Measurements from ENCODE around the gene FDXACB1.

The FDXACB1 gene

DNA sequence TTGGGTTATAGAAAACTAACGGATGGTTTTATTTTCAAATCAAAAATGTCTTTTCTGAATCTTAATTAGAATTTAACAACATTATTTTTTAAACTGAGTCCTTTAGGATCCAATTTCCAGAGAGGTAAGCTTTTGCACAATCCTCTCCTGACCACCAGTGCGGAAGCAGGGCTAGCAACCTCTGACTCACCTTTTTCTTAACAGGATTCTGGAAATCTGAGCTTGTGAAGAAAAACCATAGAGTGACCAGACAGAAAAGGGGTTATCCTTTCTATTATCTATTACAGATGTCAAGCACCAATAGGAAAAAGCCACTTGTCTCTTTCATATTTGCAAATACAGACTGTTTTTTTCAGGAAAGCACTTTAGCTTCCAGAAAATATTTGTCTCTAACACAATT lies 32.9 kb downstream of the FDXACB1 start:
- no peak for DNase-seq (ENCODE audit: low read depth in 2 of 2)

- no peak for DNase-seq (ENCODE audit: low read depth in 2 of 2)
Observed at GRCh38 chr11:111845276-111846028, 33.5 kb downstream of the FDXACB1 start.

- DNase-seq (ENCODE audit: low read depth in 2 of 2), result no peak
Observed at GRCh38 chr11:111843661-111844060, 35.3 kb downstream of the FDXACB1 start.

DNA sequence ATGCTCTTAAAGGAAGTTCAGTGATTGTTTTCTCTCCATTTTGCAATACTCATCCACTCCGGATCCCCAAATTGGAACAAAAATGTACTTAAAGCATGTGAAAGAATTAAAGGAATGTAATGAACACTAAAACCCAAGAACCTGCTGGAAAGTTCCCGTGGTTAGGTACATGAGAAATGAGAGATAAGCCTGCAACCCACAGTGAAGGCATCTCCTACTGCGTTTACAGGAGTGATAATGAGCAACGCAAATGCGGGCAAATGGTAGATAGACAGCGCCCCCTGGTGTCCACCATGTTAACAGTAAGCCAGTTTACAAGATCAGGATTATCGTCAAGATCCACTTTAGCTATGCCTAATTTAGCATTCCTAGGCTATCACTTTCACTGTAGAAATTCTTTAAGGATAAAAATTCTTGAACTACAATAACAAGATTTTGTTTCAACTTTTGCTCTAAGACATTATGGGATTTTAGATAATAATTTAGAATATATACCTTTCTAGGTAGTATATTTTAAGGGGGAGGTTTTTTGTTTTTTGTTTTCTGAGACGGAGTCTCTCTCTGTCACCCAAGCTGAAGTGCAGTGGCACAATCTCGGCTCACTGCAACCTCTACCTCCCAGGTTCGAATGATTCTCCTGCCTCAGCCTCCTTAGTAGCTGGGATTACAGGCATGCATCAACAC lies 37.5 kb downstream of the FDXACB1 start:
- DNase-seq (ENCODE audit: low read depth in 2 of 2), result peak; percentile 46 to 77

DNA sequence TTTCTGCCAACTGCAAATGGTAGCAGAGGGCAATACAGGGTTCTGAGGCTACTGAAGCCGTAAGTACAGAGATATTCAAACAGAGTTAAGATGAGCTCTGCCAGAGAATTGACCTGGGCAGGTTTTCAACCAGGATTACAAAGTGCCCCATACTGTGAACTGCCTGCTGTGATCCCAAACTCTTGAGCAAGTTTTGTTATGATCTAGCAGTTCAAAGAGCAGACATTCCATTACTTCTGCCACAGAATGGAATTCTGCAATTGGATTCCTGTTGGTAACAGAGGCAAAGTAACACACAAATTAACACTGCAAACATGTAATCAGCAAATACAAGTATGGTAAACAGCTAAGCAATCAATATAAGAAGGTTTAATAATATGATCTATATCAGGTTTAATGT lies 38.8 kb downstream of the FDXACB1 start:
- DNase-seq (ENCODE audit: low read depth in 2 of 2), result no peak

DNA sequence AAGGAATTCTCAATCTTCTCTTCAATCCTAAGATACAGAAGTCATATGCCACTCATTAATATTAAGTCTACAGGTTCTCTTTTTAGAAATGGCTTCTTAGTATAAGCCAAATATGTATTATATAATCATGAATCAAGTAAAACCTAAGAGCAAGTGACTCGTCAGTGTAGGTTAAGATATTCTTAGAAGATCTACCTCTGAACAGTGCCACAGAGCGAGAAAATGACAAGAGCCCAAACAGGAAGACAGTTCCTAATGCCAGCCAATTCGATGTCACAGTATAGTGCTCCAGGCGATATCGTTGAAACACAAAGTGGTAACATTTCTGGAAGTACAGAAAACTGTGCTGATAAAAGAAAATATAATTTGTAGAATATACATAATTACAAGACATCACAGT lies 40.9 kb downstream of the FDXACB1 start:
- DNase-seq (ENCODE audit: low read depth in 2 of 2), result no peak

GRCh38 chr11:111837366-111837891 lies 41.5 kb downstream of the FDXACB1 start:
- no peak for DNase-seq (ENCODE audit: low read depth in 2 of 2)

DNA sequence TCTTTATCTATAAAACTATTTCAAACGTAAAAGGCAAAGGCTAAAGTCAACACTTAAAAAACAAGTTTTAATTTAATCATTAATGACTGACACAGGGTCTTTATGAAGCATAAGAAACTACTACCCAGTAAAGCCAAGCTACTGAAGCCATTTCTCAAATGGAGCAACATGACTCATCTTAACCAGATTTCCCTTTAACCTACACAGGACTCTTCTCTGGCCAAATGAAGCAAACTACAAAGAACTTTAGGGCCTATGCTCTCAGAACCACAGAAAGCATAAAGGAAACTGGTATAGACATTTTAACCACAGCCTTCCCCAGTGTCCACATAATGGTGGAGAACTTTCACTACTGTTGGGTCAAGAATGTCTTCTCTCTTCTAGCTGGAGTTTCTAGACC lies 42.2 kb downstream of the FDXACB1 start:
- no peak for DNase-seq (ENCODE audit: low read depth in 2 of 2)

GRCh38 chr11:111836162-111836561 lies 42.8 kb downstream of the FDXACB1 start:
- no peak for DNase-seq (ENCODE audit: low read depth in 2 of 2)

GRCh38 chr11:111835665-111836064 lies 43.3 kb downstream of the FDXACB1 start:
- no peak for DNase-seq (ENCODE audit: low read depth in 2 of 2)

DNA sequence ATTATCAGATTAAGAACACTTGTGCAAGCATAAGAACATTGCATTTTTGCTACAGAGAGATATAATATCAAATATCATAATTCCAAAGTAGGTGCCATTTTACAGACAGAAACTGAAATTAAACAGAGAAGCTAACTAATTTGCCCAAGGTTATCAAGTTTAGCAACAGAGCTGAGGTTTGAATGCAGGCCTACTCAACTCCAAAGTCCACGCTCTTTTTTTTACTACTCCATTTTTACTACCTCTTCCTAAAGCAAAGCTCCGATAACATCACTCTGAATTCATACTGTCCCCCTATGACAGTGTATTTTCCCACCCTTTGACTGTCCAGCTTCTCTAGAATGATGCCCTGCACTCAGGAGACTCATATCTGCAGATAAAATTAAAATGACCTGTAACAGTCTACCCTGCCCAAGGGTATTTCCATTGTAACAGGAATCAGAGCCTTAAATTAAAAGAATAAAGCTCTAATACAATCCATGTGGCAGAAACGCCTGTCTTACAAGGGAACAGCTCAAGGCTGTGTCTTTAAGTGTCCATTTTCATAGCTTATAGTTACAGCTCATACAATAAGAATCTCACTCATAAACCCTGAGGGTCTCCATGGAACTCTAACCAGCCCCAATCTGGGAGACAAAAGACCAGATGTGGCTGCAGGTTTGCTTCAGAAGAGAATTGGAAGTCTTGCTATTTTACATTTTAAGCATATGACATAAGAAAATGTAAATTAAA lies 44.4 kb downstream of the FDXACB1 start:
- no peak for DNase-seq (ENCODE audit: low read depth in 2 of 2)

DNA sequence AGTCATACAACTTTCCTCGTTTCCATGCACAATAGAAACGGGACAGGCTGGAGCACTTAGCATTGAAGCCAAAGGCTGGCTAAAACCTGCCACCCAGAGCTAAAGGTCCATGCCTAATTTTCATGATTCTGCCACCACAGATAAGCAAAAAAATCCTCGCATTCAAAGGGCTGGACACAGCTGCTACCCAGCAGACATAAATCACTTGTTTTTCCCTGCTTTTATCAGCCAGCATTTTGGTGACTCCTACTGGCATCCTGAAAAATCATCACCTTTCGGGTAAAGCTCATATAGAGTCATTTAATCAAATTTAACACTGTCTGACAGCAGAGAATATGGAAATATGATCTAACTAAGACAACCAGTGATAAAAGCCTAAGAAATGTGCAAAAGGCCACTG lies 45.4 kb downstream of the FDXACB1 start:
- DNase-seq (ENCODE audit: low read depth in 2 of 2), result no peak

- no peak for DNase-seq (ENCODE audit: low read depth in 2 of 2)
Observed at GRCh38 chr11:111829185-111829968, 49.6 kb downstream of the FDXACB1 start.

DNA sequence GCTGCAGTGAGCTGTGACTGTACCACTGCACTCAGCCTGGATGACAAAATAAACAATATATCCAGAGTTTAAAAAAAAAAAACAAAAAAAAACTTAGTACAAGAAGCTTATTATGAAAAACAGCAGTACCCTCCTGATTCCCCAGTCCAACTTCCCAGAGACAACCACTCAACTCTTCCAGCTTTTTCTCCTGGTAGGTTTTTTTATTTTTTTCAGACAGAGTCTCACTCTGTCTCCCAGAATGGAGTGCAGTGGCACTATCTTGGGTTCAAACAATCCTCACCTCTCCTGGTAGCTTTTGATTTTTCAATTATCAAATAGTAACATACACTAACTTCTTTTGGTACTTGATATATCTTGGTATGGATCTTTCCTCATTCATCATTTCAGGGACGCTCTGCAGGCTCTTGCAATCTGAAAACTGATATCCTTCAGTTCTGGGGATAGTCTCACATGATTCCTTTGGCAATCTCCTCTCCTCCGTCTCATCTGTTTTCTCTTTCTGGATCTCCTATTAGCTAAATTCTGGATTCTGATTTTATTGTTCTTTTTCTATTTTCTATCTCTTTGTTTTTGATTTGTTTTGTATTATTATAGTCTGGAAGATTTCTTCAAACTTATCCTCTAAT lies 52.5 kb downstream of the FDXACB1 start:
- no peak for DNase-seq (ENCODE audit: low read depth in 2 of 2)

All from stimulated activated CD8-positive, alpha-beta memory T cell treated with anti-CD3 and anti-CD28 coated beads, Interleukin-15, amount 100 ng/mL, for 4 hours (primary cell).